Aorta (tissue), 5 donors: Measurements from ENCODE around the gene SERPINE2. TPM values are rescaled to one million over a fixed set of nuclear protein-coding genes. Genes with fewer than 3 reads are reported as not detected.
A peak's percentile ranks its signal among the peaks of the same experiment; 100 is the strongest.

Source experiments
- ATAC-seq: fragments of 200-7000 bp; cut with Tn5 transposase; one replicate; pipeline ENCODE4 v1.9.1; 2022; ENCODE audit warnings: moderate library complexity; ENCODE audit not compliant: low FRiP score
- DNase-seq, 2 donors: peaks; one replicate each; pipeline ENCODE4 v3.0.0-alpha.2; 2020
- H3K27ac ChIP-seq, 2 donors: one replicate each; pipeline ENCODE4 v1.5.1; 2013; ENCODE audit warnings: low read length in 2 of 2, mild to moderate bottlenecking in 2 of 2, moderate library complexity in 2 of 2, control low read depth in 1 of 2, inconsistent platforms in 1 of 2, low read depth in 1 of 2
- H3K27me3 ChIP-seq, 2 donors: one replicate each; pipeline ENCODE4 v1.6.1; 2013; ENCODE audit warnings: control low read depth in 1 of 2, low read length in 1 of 2, mild to moderate bottlenecking in 1 of 2, moderate library complexity in 1 of 2; ENCODE audit not compliant: insufficient read depth in 2 of 2, control insufficient read depth in 1 of 2
- H3K36me3 ChIP-seq, 2 donors: one replicate each; pipeline ENCODE4 v1.6.1; 2013; ENCODE audit warnings: control low read depth in 1 of 2, low read length in 1 of 2, mild to moderate bottlenecking in 1 of 2; ENCODE audit not compliant: insufficient read depth in 2 of 2, control insufficient read depth in 1 of 2
- H3K4me1 ChIP-seq, 2 donors: one replicate each; pipeline ENCODE4 v1.6.1; 2013; ENCODE audit warnings: low read length in 2 of 2, control low read depth in 1 of 2, mild to moderate bottlenecking in 1 of 2, moderate library complexity in 1 of 2; ENCODE audit not compliant: insufficient read depth in 2 of 2, control insufficient read depth in 1 of 2
- H3K4me3 ChIP-seq, 2 donors: one replicate each; pipeline ENCODE4 v1.5.1; 2013; ENCODE audit warnings: low read length in 2 of 2, control low read depth in 1 of 2, mild to moderate bottlenecking in 1 of 2
- H3K9me3 ChIP-seq: one replicate; pipeline ENCODE4 v1.6.1; 2013; ENCODE audit warnings: mild to moderate bottlenecking, low read length; ENCODE audit not compliant: control insufficient read depth
- WGBS, 2 donors: extraction: QIAGEN DNeasy Blood & Tissue Kit; methylation state at CpG; one replicate each; pipeline ENCODE4 v1.1.7; 2013; 5-methylcytosine and 5-hydroxymethylcytosine counted together
- intact Hi-C, 2 donors: fragments of 100-400 bp; cut with DNase I; formaldehyde crosslinking; loops; one replicate each; pipeline versions ENCODE4 v1.14.2 to v1.15.0; 2022
- polyA plus RNA-seq, 2 donors: library from polyadenylated mRNA; stranded (reverse); fragments of 200-250 nt; gene quantifications; one replicate each; pipeline ENCODE4 v1.2.3, GENCODE V29; 2013
- total RNA-seq, 2 donors: library from RNA; stranded (reverse); fragmentation: NEBNext Ultra II Directional; extraction: Animal tissue kit (Norgen Biotek cat#: 25700); gene quantifications; one replicate each; pipeline ENCODE4 v1.2.1, GENCODE V29; 2021
- donor health status: healthy with polysubstance abuse.
- donor health status: Bipolar disorder and iron deficiency.
- donor health status: DM: no; HTN: no; CAD: no.
- donor health status: DM: no; HTN: no; CAD: no.
- donor health status: DM: yes; HTN: yes; CAD: no.

Gene SERPINE2
- total and polyA plus RNA-seq, 4 donors: 11.7 to 222 (median 97.5) TPM

GRCh38 chr2:223969856-223970255 lies 69.2 kb downstream of the SERPINE2 start:
- Histone ChIP-seq H3K4me1 (no peaks in the 10 kb centered on the region), H3K27ac (no peak overlapping the region), H3K9me3 (no peaks in the 10 kb centered on the region), H3K4me3 (no peak overlapping the region), H3K36me3 (peaks cover 0 to 4% of the 10 kb centered on the region in 2 donors), H3K27me3 (no peaks in the 10 kb centered on the region)
- 81 to 84% methylated on average over 1 of the region's 1 CpG for WGBS, 2 donors
- ATAC-seq (no peak), DNase-seq (no peak)
- intact Hi-C loops: loop anchor here (2.0 to 5.0 kb wide), 2 partner anchors 312 to 315 kb away; no protein-coding TSS in a partner anchor

- Histone ChIP-seq H3K4me1 (no peaks in the 10 kb centered on the region), H3K27ac (no peak overlapping the region), H3K36me3 (peaks cover 0 to 4% of the 10 kb centered on the region in 2 donors), H3K27me3 (no peaks in the 10 kb centered on the region), H3K9me3 (no peaks in the 10 kb centered on the region), H3K4me3 (no peak overlapping the region)
- ATAC-seq (no peak), DNase-seq (no peak)
- WGBS, 2 donors: 26 to 58% methylated on average over 2 to 3 of the region's 3 CpGs
- intact Hi-C loops: no loop called here
Measured at GRCh38 chr2:223969315-223969714, 69.8 kb downstream of the SERPINE2 start.

DNA sequence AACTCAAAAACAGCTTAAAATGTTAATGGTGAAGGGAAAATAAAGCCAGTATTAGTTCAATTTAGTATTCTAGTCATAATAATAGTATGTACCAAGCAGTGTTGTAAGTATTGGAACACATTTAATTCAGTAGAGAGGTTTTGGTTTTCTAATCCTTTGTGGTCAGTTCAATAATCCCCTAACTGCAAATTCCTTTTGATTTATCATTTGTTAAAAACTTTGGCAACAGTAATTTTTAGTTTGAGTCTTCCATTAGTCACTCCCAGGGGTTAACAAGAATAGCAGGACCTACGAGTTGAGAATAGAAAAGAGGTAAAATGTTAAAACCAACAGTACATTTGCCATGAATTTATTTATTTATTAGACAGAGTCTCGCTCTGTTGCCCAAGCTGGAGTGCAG lies 71.1 kb downstream of the SERPINE2 start:
- intact Hi-C loops: no loop called here
- 76% methylated on average over 2 of the region's 2 CpGs for WGBS, 2 donors
- DNase-seq (no peak), ATAC-seq (no peak)
- Histone ChIP-seq H3K9me3 (no peaks in the 10 kb centered on the region), H3K4me3 (no peak overlapping the region), H3K4me1 (no peaks in the 10 kb centered on the region), H3K36me3 (peaks cover 0 to 4% of the 10 kb centered on the region in 2 donors), H3K27me3 (no peaks in the 10 kb centered on the region), H3K27ac (no peak overlapping the region)

DNA sequence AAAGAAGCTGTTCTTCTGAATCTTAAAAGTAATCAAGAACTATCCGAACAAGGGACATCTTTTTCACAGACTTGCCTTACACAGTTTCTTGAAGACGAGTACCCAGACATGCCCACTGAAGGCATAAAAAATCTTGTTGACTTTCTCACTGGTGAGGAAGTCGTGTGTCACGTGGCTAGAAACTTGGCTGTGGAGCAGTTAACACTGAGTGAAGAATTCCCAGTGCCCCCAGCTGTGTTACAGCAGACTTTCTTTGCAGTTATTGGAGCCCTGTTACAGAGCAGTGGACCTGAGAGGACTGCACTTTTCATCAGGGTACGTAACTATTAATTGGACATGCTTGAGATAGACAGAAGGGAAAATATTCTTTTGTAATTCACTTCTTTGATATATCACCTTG lies 79.4 kb downstream of the SERPINE2 start:
- Histone ChIP-seq H3K9me3 (no peaks in the 10 kb centered on the region), H3K27me3 (no peaks in the 10 kb centered on the region), H3K27ac (no peak overlapping the region), H3K4me1 (peaks cover 2 to 12% of the 10 kb centered on the region in 2 donors), H3K36me3 (no peaks in the 10 kb centered on the region), H3K4me3 (no peak overlapping the region)
- intact Hi-C loops: no loop called here
- 22 to 23% methylated on average over 5 of the region's 5 CpGs for WGBS, 2 donors
- DNase-seq (peak in 1 of 2 donors; percentile 56), ATAC-seq (no peak)

- H3K9me3 ChIP-seq: no peaks in the 10 kb centered on the region
- DNase-seq (peak; percentile 97 to 99), ATAC-seq (peak; percentile 100)
- 0 to 1% methylated on average over 62 to 65 of the region's 65 CpGs for WGBS, 2 donors
- H3K27ac ChIP-seq: peak within 1 kb of the TSS; percentile 88 to 96
- peaks cover 2 to 12% of the 10 kb centered on the region in 2 donors for H3K4me1 ChIP-seq
- no peaks in the 10 kb centered on the region for H3K27me3 ChIP-seq
- intact Hi-C loops: loop anchor here in 1 of 2 donors (1.0 kb wide), 1 partner anchor 12 kb away; the partner anchor contains the start of gene WDFY1
- H3K4me3 ChIP-seq: peak within 1 kb of the TSS; percentile 75 to 98
- H3K36me3 ChIP-seq: no peaks in the 10 kb centered on the region
Measured at GRCh38 chr2:223957092-223957851, 81.8 kb downstream of the SERPINE2 start, which contains the start of gene MRPL44. Gene MRPL44, plus strand, starts transcription at chr2:223957463. Its CDS starts 10 bp downstream, at chr2:223957473.

DNA sequence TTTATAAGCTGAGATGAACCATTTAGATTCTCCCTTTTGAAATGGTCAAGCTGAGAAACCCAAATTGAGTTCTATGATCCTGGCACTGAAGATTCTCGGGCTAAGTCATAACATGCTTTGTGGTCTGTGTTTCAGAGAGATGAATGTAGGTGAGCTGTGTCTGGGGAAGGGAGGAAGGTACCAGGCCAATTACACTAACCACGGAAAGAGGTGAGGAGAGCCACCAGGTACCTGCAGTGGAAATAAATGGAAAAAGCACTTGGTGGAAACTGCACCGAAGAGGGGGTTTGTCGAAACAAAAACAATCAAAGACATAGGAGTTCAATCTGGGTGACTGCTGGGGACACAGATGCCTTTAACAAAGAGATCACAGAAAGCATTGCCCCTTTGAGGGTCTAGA lies 82.8 kb downstream of the SERPINE2 start:
- intact Hi-C loops: no loop called here
- H3K27ac ChIP-seq: peak overlapping the region; percentile 88 to 96
- 57 to 68% methylated on average over 4 of the region's 4 CpGs for WGBS, 2 donors

GRCh38 chr2:223954401-223954800 lies 84.7 kb downstream of the SERPINE2 start:
- WGBS, 2 donors: 92 to 93% methylated on average over 3 of the region's 3 CpGs
- no peak for DNase-seq
- Histone ChIP-seq H3K4me1 (no peaks in the 10 kb centered on the region), H3K27ac (no peak overlapping the region), H3K27me3 (no peaks in the 10 kb centered on the region), H3K36me3 (no peaks in the 10 kb centered on the region), H3K4me3 (no peak overlapping the region), H3K9me3 (no peaks in the 10 kb centered on the region)
- intact Hi-C loops: no loop called here
- ATAC-seq: no peak

More for the DNA sequence above, 82.8 kb downstream of the SERPINE2 start:
- Histone ChIP-seq H3K4me3 (no peak overlapping the region), H3K36me3 (no peaks in the 10 kb centered on the region), H3K4me1 (peaks cover 2 to 11% of the 10 kb centered on the region in 2 donors), H3K27me3 (no peaks in the 10 kb centered on the region), H3K9me3 (no peaks in the 10 kb centered on the region)
- no peak for DNase-seq
- ATAC-seq: no peak

- intact Hi-C loops: no loop called here
- 89 to 90% methylated on average over 6 of the region's 6 CpGs for WGBS, 2 donors
- no peak for DNase-seq
- Histone ChIP-seq H3K4me3 (no peak overlapping the region), H3K36me3 (no peaks in the 10 kb centered on the region), H3K27me3 (no peaks in the 10 kb centered on the region), H3K9me3 (no peaks in the 10 kb centered on the region), H3K4me1 (no peaks in the 10 kb centered on the region), H3K27ac (no peak overlapping the region)
- no peak for ATAC-seq
Measured at GRCh38 chr2:223952280-223952968, 86.7 kb downstream of the SERPINE2 start.
